Measurements from ENCODE around the gene IL6. TPM values are rescaled to one million over a fixed set of nuclear protein-coding genes. Genes with fewer than 3 reads are reported as not detected.

Gene IL6
- total RNA-seq, 1 experiment from 2014 or later = 0.52 TPM

- TF ChIP-seq ATF1 (CRISPR knock-in tag; IDR thresholded peaks at IDR 0.05) = no peak
- TF ChIP-seq AFF4 (CRISPR knock-in tag; IDR thresholded peaks at IDR 0.05; ENCODE audit: borderline replicate concordance) = no peak
- TF ChIP-seq ZNF423 (CRISPR knock-in tag; IDR thresholded peaks at IDR 0.05) = no peak
- no peak for TF ChIP-seq FOXK1 (CRISPR knock-in tag; IDR thresholded peaks at IDR 0.05)
- TF ChIP-seq FOXJ3 (CRISPR knock-in tag; IDR thresholded peaks at IDR 0.05; ENCODE audit: borderline replicate concordance) = no peak
- TF ChIP-seq SMAD3 (CRISPR knock-in tag; IDR thresholded peaks at IDR 0.05; ENCODE audit: borderline replicate concordance) = no peak
- no peak for TF ChIP-seq ZBTB43 (CRISPR knock-in tag; IDR thresholded peaks at IDR 0.05)
- TF ChIP-seq IRF1 (CRISPR knock-in tag; IDR thresholded peaks at IDR 0.05) = no peak
- Mint-ChIP-seq H3K4me3 (no peak overlapping the region), H3K27ac (no peak overlapping the region), H3K27me3 (ENCODE audit: low read depth) (no peaks in the 10 kb centered on the region; the same call in 1 of the 2 replicates), H3K4me1 (peaks cover 14% of the 10 kb centered on the region), H3K9me3 (peaks cover 10% of the 10 kb centered on the region), H3K36me3 (no peaks in the 10 kb centered on the region; the same call in 1 of the 2 replicates)
- ChIA-PET CTCF (interaction anchor here (1.2 kb wide), 1 partner anchor 21 kb away, joined by 3 read pairs; no protein-coding TSS in a partner anchor), POLR2A (no interaction called here)
- DNase-seq (ENCODE audit: low spot score) (no peak), ATAC-seq (no peak)
These were observed 45.7 kb upstream of the IL6 start for GRCh38 chr7:22681312-22681711.

- Mint-ChIP-seq H3K4me3 (no peak overlapping the region), H3K4me1 (peaks cover 14% of the 10 kb centered on the region), H3K9me3 (peaks cover 10% of the 10 kb centered on the region), H3K27ac (no peak overlapping the region), H3K36me3 (no peaks in the 10 kb centered on the region; the same call in 1 of the 2 replicates), H3K27me3 (ENCODE audit: low read depth) (no peaks in the 10 kb centered on the region; the same call in 1 of the 2 replicates)
- ChIA-PET CTCF (interaction anchor here (2.1 kb wide), 1 partner anchor 21 kb away, joined by 5 read pairs; no protein-coding TSS in a partner anchor), POLR2A (no interaction called here)
- ATAC-seq = no peak
- no peak for DNase-seq (ENCODE audit: low spot score)
- no peak for TF ChIP-seq CDX4 (CRISPR knock-in tag; IDR thresholded peaks at IDR 0.05; ENCODE audit: borderline replicate concordance)
- no peak for TF ChIP-seq STAT6 (CRISPR knock-in tag; conservative IDR thresholded peaks at IDR 0.05; ENCODE audit: low read depth)
- TF ChIP-seq AFF4 (CRISPR knock-in tag; IDR thresholded peaks at IDR 0.05; ENCODE audit: borderline replicate concordance) = no peak
- TF ChIP-seq ZNF232 (CRISPR knock-in tag; IDR thresholded peaks at IDR 0.05) = no peak
- TF ChIP-seq ZNF425 (CRISPR knock-in tag; conservative IDR thresholded peaks at IDR 0.05) = no peak
- no peak for TF ChIP-seq HMGA2 (CRISPR knock-in tag; IDR thresholded peaks at IDR 0.05)
- no peak for TF ChIP-seq ATF3 (CRISPR knock-in tag; conservative IDR thresholded peaks at IDR 0.05)
- TF ChIP-seq JAZF1 (CRISPR knock-in tag; IDR thresholded peaks at IDR 0.05) = no peak
- no peak for TF ChIP-seq SMAD4 (CRISPR knock-in tag; IDR thresholded peaks at IDR 0.05)
- TF ChIP-seq MYBL2 (CRISPR knock-in tag; IDR thresholded peaks at IDR 0.05) = no peak
These were observed 44.9 kb upstream of the IL6 start for GRCh38 chr7:22681852-22682657.

Measured in WTC11 (cell line).